CD4-positive, alpha-beta T cell treated with Interleukin-2 at 100 ng/mL for 4 hours (primary cell): Measurements from ENCODE around the gene LPO.
A peak's percentile ranks its signal among the peaks of the same experiment; 100 is the strongest.

Experiments
- DNase-seq: peaks from one replicate; pipeline ENCODE4 v3.0.0-alpha.2; 2020; ENCODE audit warnings: low spot score

LPO gene

GRCh38 chr17:58317421-58318064, 79.2 kb downstream of the LPO start:
- DNase-seq: peak; percentile 91

- no peak for DNase-seq
Measured at GRCh38 chr17:58318065-58318481, 79.7 kb downstream of the LPO start.
